HG03175 (cell line): ENCODE measurements around the gene SRP72.
A peak's percentile ranks its signal among the peaks of the same experiment; 100 is the strongest.

ENCODE experiments used
- ATAC-seq: cut with Tn5 transposase; IDR thresholded peaks from one replicate; pipeline ENCODE4 v1.9.1; 2021; ENCODE audit warnings: mild to moderate bottlenecking, moderate library complexity; ENCODE audit not compliant: unreplicated experiment

Gene SRP72

GRCh38 chr4:56544573-56545131, 77.2 kb downstream of the SRP72 start:
- ATAC-seq = peak; percentile 98

GRCh38 chr4:56550642-56551041, 83.2 kb downstream of the SRP72 start:
- no peak for ATAC-seq

- ATAC-seq = no peak
Measured at GRCh38 chr4:56551516-56551915, 84.1 kb downstream of the SRP72 start.

- ATAC-seq = no peak
Measured at GRCh38 chr4:56552273-56552672, 84.9 kb downstream of the SRP72 start.
